ENCODE results near the gene RIMOC1. TPM values are rescaled to one million over a fixed set of nuclear protein-coding genes. Genes with fewer than 3 reads are reported as not detected.

Gene RIMOC1
- total RNA-seq (2021; fragmentation: NEBNext Ultra II Directional; extraction: Animal tissue kit (Norgen Biotek cat#: 25700)) (33.4 and 35.1 TPM in 2 replicates), polyA plus RNA-seq (2011; rRNA removed) (12.6 and 20.6 TPM in 2 replicates), polyA minus RNA-seq (2011; rRNA and poly(A)+ RNA removed) (25.4 and 25.5 TPM in 2 replicates)
- polyA plus RNA-seq (2011; cell fraction: cytosol; rRNA removed) = 18.9 TPM
- 4.5 TPM for polyA plus RNA-seq (2011; cell fraction: nucleus; rRNA removed)
- 6.4 to 18.1 TPM (median 9.1 TPM) in 4 replicates for polyA plus RNA-seq (2012, experiment 1 of 2)
- 2.6 TPM for polyA plus RNA-seq (2012, experiment 2 of 2)
- 16.3 TPM for polyA plus RNA-seq (2013, experiment 1 of 2)
- polyA plus RNA-seq (2013, experiment 2 of 2) = 16.8 TPM
- 10.9 TPM for polyA minus RNA-seq (2011; cell fraction: cytosol; rRNA and poly(A)+ RNA removed)
- polyA minus RNA-seq (2011; cell fraction: nucleus; rRNA and poly(A)+ RNA removed) = 13.1 TPM
- long read RNA-seq, experiment 1, partial matches to known transcripts = 9 of 9 reads
- long read RNA-seq, experiment 1, other reads (novel, unspliced or antisense) = 0 of 9 reads
- long read RNA-seq, experiment 2, full-length matches to known transcripts = 9 of 25 reads
- long read RNA-seq, experiment 2, partial matches to known transcripts = 0 of 25 reads
- long read RNA-seq, experiment 2, other reads (novel, unspliced or antisense) = 16 of 25 reads

- POLR2A ChIA-PET (ENCODE audit: partially characterized antibody) = interaction anchor here (0.8 to 2.1 kb wide), 9 partner anchors 8 to 37 kb away, joined by 3 to 17 read pairs (median 4); partner anchors contain the start of genes FBXO4 and OXCT1
- Histone ChIP-seq H3K18ac (ENCODE audit: extremely low read depth, low read length) (peak within 1 kb of the TSS; percentile 64), H2BK12ac (ENCODE audit: low read depth, low read length) (no peak within 1 kb of the TSS; the same call in 1 of the 2 replicates), H2BK20ac (ENCODE audit: low read length) (no peak within 1 kb of the TSS), H3K4me1 (replicated peaks in 1 of 4; ENCODE audit: control insufficient read depth in 3 of 4, insufficient read depth in 4 of 4, low read length in 3 of 4) (no peaks in the 10 kb centered on the region; a peak in 1 of 7 replicates), H2AK5ac (ENCODE audit: low read depth, low read length) (no peak within 1 kb of the TSS), H3K4ac (replicated peaks; ENCODE audit: insufficient read length, low read depth, low read length) (peak within 1 kb of the TSS; percentile 15), H3K56ac (replicated peaks; ENCODE audit: insufficient read length, low read depth, low read length) (peak within 1 kb of the TSS; percentile 72), H3K23ac (ENCODE audit: insufficient read length) (no peak within 1 kb of the TSS), H3K14ac (ENCODE audit: insufficient read length) (no peak within 1 kb of the TSS), H3K79me1 (ENCODE audit: low read depth, low read length) (peaks cover 2% of the 10 kb centered on the region; the same call in 1 of the 2 replicates), H3K9ac (replicated peaks in 1 of 4; ENCODE audit: extremely low read depth in 1 of 4, low read depth in 3 of 4, low read length in 3 of 4) (peak within 1 kb of the TSS; percentile 95 to 98 (median 98)), H3K79me2 (ENCODE audit: control insufficient read depth in 1 of 2, insufficient read depth in 2 of 2, low read length in 2 of 2) (peaks cover 3 to 35% of the 10 kb centered on the region in 2 experiments), H4K8ac (ENCODE audit: extremely low read depth, insufficient read depth, low read length) (peak within 1 kb of the TSS; percentile 100), H4K91ac (replicated peaks; ENCODE audit: insufficient read length, low read length) (no peak within 1 kb of the TSS), H2AFZ (ENCODE audit: low read length) (peak within 1 kb of the TSS; percentile 43; the same call in 1 of the 2 replicates), H3K23me2 (ENCODE audit: low read depth, low read length) (peaks cover 3% of the 10 kb centered on the region; the same call in 1 of the 2 replicates), H3K36me3 (ENCODE audit: control insufficient read depth in 2 of 4, insufficient read depth in 4 of 4, low read length in 3 of 4) (peaks cover 0 to 17% (median 9%) of the 10 kb centered on the region in 4 experiments; a peak in 5 of 8 replicates), H3K9me3 (ENCODE audit: insufficient read depth in 2 of 2, low read depth in 1 of 2, low read length in 1 of 2) (no peaks in the 10 kb centered on the region), H3K27ac (ENCODE audit: low read depth, low read length) (peak within 1 kb of the TSS; percentile 92), H4K5ac (ENCODE audit: insufficient read length, low read depth, low read length) (peak within 1 kb of the TSS; percentile 76), H3K4me3 (ENCODE audit: extremely low read depth in 1 of 4, insufficient read depth in 2 of 4, low read depth in 3 of 4, low read length in 4 of 4) (peak within 1 kb of the TSS; percentile 91 to 98 (median 94)), H2BK5ac (ENCODE audit: low read depth, low read length) (peak within 1 kb of the TSS; percentile 85; the same call in 1 of the 2 replicates), H3K4me2 (ENCODE audit: insufficient read depth in 1 of 2, low read depth in 2 of 2, low read length in 2 of 2) (peak within 1 kb of the TSS; percentile 55 to 98), H2BK120ac (replicated peaks; ENCODE audit: low read depth, low read length) (no peak within 1 kb of the TSS), H3K27me3 (replicated peaks in 1 of 4; ENCODE audit: control insufficient read depth in 3 of 4, extremely low read depth in 1 of 4, insufficient read depth in 3 of 4, low read length in 3 of 4) (no peaks in the 10 kb centered on the region; a peak in 1 of 7 replicates), H2BK15ac (ENCODE audit: low read length) (no peak within 1 kb of the TSS), H4K20me1 (replicated peaks in 1 of 2; ENCODE audit: control insufficient read depth in 1 of 2, insufficient read depth in 2 of 2, low read length in 2 of 2) (no peaks in the 10 kb centered on the region)
- DNase-seq (ENCODE audit: low read depth in 1 of 2, low spot score in 2 of 2) = peak; percentile 96 to 97
- CTCF ChIA-PET (ENCODE audit: partially characterized antibody) = interaction anchor here (0.6 to 2.2 kb wide), 4 partner anchors 31 to 153 kb away, joined by 3 to 12 read pairs (median 4); no protein-coding TSS in a partner anchor
- peak; percentile 88 for FAIRE-seq
- 2% methylated on average over 53 of the region's 55 CpGs; no CpG with 5 or more reads in 1 of the 2 experiments for WGBS, 2 experiments (ENCODE audit: extremely low coverage in 1 of 2, insufficient coverage in 1 of 2, insufficient read length in 1 of 2, insufficient replicate concordance in 2 of 2, low coverage in 1 of 2, low lambda C conversion rate in 2 of 2, missing lambda C conversion rate in 1 of 2)
- TF ChIP-seq PHF8 (conservative IDR thresholded peaks at IDR 0.05; ENCODE audit: low read depth, low read length) (peak; percentile 99), SP1 (IDR thresholded peaks at IDR 0.05; ENCODE audit: low read depth, low read length) (peak; percentile 71), MAFK (IDR thresholded peaks at IDR 0.05; ENCODE audit: low read depth, low read length) (no peak), TAF7 (optimal IDR thresholded peaks at IDR 0.05; ENCODE audit: borderline replicate concordance, low read depth, low read length) (peak; percentile 89), SP2 (IDR thresholded peaks at IDR 0.05; ENCODE audit: low read length) (0 out of 2 replicates have a peak, but pooled peaks have one; percentile 9)
- TF ChIP-seq, protein P1, sequence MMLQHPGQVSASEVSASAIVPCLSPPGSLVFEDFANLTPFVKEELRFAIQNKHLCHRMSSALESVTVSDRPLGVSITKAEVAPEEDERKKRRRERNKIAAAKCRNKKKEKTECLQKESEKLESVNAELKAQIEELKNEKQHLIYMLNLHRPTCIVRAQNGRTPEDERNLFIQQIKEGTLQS (IDR thresholded peaks at IDR 0.05; ENCODE audit: insufficient read depth, low read depth, low read length) = peak; percentile 95
Measured at GRCh38 chr5:41903892-41904799, at the start of gene RIMOC1. RIMOC1 (plus strand) TSS chr5:41904344; CDS start chr5:41904368, 24 bp downstream.

All from H1 (cell line).